Measurements from ENCODE around the gene PRR36. TPM values are rescaled to one million over a fixed set of nuclear protein-coding genes. Genes with fewer than 3 reads are reported as not detected.

PRR36 gene
- total and polyA plus RNA-seq, 2 donors (not counting 1 experiment from before 2014, with no cell fraction given): 0.01 TPM; not detected in 1

GRCh38 chr19:7833225-7834099 lies 40.7 kb downstream of the PRR36 start:
- Histone ChIP-seq H3K79me2 (ENCODE audit: control insufficient read depth, insufficient read depth, low read length) (peaks cover 28% of the 10 kb centered on the region), H3K4me3 (ENCODE audit: control extremely low read depth in 1 of 5, extremely low read depth in 1 of 5, insufficient read depth in 1 of 5, low read depth in 2 of 5, low read length in 4 of 5) (no peak overlapping the region), H3K9ac (ENCODE audit: low read length) (no peak overlapping the region), H4K20me1 (ENCODE audit: control insufficient read depth, insufficient read depth, low read length, poor library complexity, severe bottlenecking) (no peaks in the 10 kb centered on the region), H3K27me3 (replicated peaks in 1 of 4; ENCODE audit: control extremely low read depth in 1 of 4, control insufficient read depth in 3 of 4, insufficient read depth in 4 of 4, low read length in 3 of 4) (no peaks in the 10 kb centered on the region), H3K27ac (ENCODE audit: low read length in 2 of 2) (no peak overlapping the region), H3K9me3 (ENCODE audit: control extremely low read depth in 1 of 3, control insufficient read depth in 2 of 3, insufficient read depth in 1 of 3, low read length in 2 of 3) (peaks cover 0 to 3% (median 0%) of the 10 kb centered on the region in 3 donors), H3K4me1 (ENCODE audit: control insufficient read depth in 2 of 2, insufficient read depth in 2 of 2, low read length in 2 of 2) (peaks cover 8 to 15% of the 10 kb centered on the region in 2 donors), H3K4me2 (replicated peaks; ENCODE audit: low read depth, low read length, poor library complexity, severe bottlenecking) (no peak overlapping the region), H2AFZ (ENCODE audit: insufficient read depth, low read depth, low read length, poor library complexity, severe bottlenecking) (no peak overlapping the region), H3K36me3 (replicated peaks in 1 of 2; ENCODE audit: control extremely low read depth in 1 of 2, control insufficient read depth in 1 of 2, extremely low read depth in 1 of 2, insufficient read depth in 2 of 2, low read length in 1 of 2) (no peaks in the 10 kb centered on the region)
- Mint-ChIP-seq H3K4me3 (no peak overlapping the region), H3K27me3 (no peaks in the 10 kb centered on the region), H3K4me1 (peaks cover 22% of the 10 kb centered on the region), H3K27ac (no peak overlapping the region), H3K9me3 (ENCODE audit: insufficient read depth) (no peaks in the 10 kb centered on the region)
- ChIA-PET CTCF (interaction anchor here (1.3 to 1.4 kb wide), 2 partner anchors 20 to 34 kb away, joined by 3 to 5 read pairs; no protein-coding TSS in a partner anchor), POLR2A (no interaction called here)
- no peak for TF ChIP-seq CTCF (IDR thresholded peaks at IDR 0.05)
- TF ChIP-seq EZH2 (IDR thresholded peaks at IDR 0.05; ENCODE audit: borderline replicate concordance, insufficient read depth, low read depth, low read length, poor library complexity, severe bottlenecking): no peak
- intact Hi-C loops (cut with micrococcal nuclease): no loop called here
- no peak for ATAC-seq (ENCODE audit: low read depth)
- WGBS (ENCODE audit: insufficient coverage): 84% methylated on average over 14 of the region's 23 CpGs
- no peak for DNase-seq

GRCh38 chr19:7832781-7833180 lies 41.4 kb downstream of the PRR36 start:
- H3K9ac ChIP-seq (ENCODE audit: low read length): no peak overlapping the region
- H3K36me3 ChIP-seq (replicated peaks in 1 of 2; ENCODE audit: control extremely low read depth in 1 of 2, control insufficient read depth in 1 of 2, extremely low read depth in 1 of 2, insufficient read depth in 2 of 2, low read length in 1 of 2): no peaks in the 10 kb centered on the region
- peaks cover 8 to 15% of the 10 kb centered on the region in 2 donors for H3K4me1 ChIP-seq (ENCODE audit: control insufficient read depth in 2 of 2, insufficient read depth in 2 of 2, low read length in 2 of 2)
- CTCF ChIA-PET: interaction anchor here (1.4 to 1.6 kb wide), 2 partner anchors 33 to 37 kb away, joined by 4 to 5 read pairs; no protein-coding TSS in a partner anchor
- TF ChIP-seq EZH2 (IDR thresholded peaks at IDR 0.05; ENCODE audit: borderline replicate concordance, insufficient read depth, low read depth, low read length, poor library complexity, severe bottlenecking): no peak
- peaks cover 28% of the 10 kb centered on the region for H3K79me2 ChIP-seq (ENCODE audit: control insufficient read depth, insufficient read depth, low read length)
- DNase-seq: no peak
- H3K27me3 ChIP-seq (replicated peaks in 1 of 4; ENCODE audit: control extremely low read depth in 1 of 4, control insufficient read depth in 3 of 4, insufficient read depth in 4 of 4, low read length in 3 of 4): no peaks in the 10 kb centered on the region
- no peak overlapping the region for H2AFZ ChIP-seq (ENCODE audit: insufficient read depth, low read depth, low read length, poor library complexity, severe bottlenecking)
- intact Hi-C loops (cut with micrococcal nuclease): no loop called here
- H4K20me1 ChIP-seq (ENCODE audit: control insufficient read depth, insufficient read depth, low read length, poor library complexity, severe bottlenecking): no peaks in the 10 kb centered on the region
- Mint-ChIP-seq H3K4me3 (peak overlapping the region; percentile 80), H3K27me3 (no peaks in the 10 kb centered on the region), H3K9me3 (ENCODE audit: insufficient read depth) (no peaks in the 10 kb centered on the region), H3K4me1 (peaks cover 22% of the 10 kb centered on the region), H3K27ac (no peak overlapping the region)
- H3K4me3 ChIP-seq (ENCODE audit: control extremely low read depth in 1 of 5, extremely low read depth in 1 of 5, insufficient read depth in 1 of 5, low read depth in 2 of 5, low read length in 4 of 5): no peak overlapping the region
- no peak for ATAC-seq (ENCODE audit: low read depth)
- POLR2A ChIA-PET: no interaction called here
- H3K27ac ChIP-seq (ENCODE audit: low read length in 2 of 2): no peak overlapping the region
- H3K4me2 ChIP-seq (replicated peaks; ENCODE audit: low read depth, low read length, poor library complexity, severe bottlenecking): no peak overlapping the region
- peaks cover 0 to 3% (median 0%) of the 10 kb centered on the region in 3 donors for H3K9me3 ChIP-seq (ENCODE audit: control extremely low read depth in 1 of 3, control insufficient read depth in 2 of 3, insufficient read depth in 1 of 3, low read length in 2 of 3)
- WGBS (ENCODE audit: insufficient coverage): 89% methylated on average over 9 of the region's 12 CpGs
